COLO668 (cell line): ENCODE measurements around the gene MEIS1.
"Not testable (repeated sequence)": the region's sequence is repeated elsewhere in the genome, so short reads cannot be mapped to it uniquely, and the experiment has no call there.

Source experiments
- DNase-seq: peaks from one replicate; lab custom pipeline; 2025; ENCODE audit not compliant: unreplicated experiment; lab: John Stamatoyannopoulos, UW

The MEIS1 gene

GRCh38 chr2:66466433-66466832, 31.5 kb downstream of the MEIS1 start:
- DNase-seq, result no peak

DNA sequence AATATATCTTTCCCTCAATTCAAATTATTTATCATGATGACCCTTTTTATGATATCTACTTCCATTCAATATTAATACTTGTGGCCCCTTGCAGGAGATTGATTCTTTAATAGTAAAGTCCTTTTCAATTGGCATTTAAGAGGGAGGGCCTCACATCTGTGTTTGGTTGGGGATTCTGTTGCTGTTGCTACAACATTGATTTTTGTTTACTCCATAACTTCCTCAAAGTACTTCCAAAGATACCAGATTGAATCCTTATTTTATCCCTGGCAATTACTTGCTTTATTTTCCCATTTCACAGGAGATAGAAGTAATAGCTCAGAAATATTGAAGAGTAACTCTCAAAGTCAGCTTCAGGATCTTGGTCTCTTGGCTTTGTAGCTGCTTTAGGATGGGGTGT, 32.8 kb downstream of the MEIS1 start:
- no peak for DNase-seq

DNA sequence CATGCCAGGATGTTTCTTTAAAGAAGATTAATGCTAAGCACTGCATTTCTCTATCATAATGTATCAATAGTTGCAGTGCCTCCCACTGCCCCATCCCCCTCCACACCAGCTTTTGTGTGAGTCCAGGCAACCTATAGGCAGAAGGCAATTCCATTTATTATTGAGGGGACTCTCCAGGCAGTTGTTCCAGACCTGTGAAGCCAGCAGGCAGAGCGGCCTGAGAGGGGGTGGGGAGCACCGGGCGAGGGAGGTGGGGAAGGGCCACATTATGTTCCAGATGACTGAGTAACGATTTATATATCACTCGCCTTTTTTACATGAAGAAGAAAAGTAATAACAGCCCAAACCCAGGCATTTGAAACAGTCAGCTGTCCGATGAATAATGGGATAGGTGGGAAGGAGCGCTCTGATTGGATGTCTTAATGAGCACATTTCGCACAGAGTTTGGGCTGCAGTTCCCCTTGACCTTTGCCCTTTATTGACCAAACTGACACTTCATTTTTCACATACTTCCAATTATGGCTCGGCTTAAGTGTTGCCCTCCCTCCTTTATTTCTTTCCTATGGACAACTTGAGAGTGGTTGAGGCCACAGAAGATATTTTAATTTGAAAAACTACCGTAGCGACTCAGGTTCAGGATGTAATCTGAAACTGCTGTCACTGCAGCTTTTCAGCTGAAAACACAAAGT, 34.4 kb downstream of the MEIS1 start:
- no peak for DNase-seq

GRCh38 chr2:66470199-66470598, 35.3 kb downstream of the MEIS1 start:
- no peak for DNase-seq

DNA sequence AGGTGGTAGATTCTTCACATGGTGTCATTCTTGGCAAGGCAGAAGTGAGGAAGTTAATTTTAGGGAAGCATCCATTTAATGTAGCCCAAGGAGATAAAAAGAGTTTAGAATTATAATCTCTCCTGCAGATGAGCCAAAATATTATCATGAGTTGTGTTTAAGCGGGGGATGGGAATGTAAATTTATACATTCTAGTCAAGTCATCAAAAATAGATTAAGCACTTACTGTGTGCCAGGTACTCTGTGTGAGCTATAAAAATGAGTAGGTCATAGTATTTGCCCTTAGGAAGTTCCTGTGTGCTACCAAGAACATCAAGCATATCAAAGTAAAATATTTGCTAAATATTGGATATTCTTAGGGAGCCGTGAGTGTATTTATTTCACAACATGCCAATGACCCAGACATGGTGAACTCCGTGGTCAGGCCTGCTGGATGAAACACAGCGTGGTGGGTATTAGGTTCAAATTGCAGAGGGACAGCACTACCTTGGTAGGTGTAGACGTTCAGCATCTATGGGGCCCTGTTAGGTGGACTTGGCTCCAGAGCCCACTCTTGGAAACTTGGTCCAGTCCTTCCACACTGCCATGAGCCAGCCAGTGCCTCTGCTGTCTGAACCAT, 37.4 kb downstream of the MEIS1 start:
- no peak for DNase-seq

GRCh38 chr2:66477135-66477842, 42.4 kb downstream of the MEIS1 start:
- no peak for DNase-seq

DNA sequence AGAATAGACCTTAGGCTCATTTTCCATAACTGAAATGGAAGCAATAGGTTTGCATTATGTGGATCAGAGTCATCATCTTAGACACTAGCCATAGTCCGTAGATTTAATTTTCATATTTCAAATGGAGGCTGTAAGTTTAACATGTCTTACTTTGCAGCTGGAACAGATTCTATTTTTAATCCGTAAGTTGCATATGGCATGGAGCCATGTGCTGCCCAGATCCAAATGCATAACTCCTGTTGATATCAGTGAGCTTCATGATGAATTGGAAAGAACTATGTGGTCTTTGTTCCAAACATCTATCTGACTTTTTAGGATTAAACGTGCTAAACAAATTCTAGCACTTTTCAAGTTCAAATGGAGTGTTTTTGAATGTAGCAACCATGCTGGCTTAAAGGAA, 43.4 kb downstream of the MEIS1 start:
- DNase-seq, result no peak

- DNase-seq, result no peak
Measured at GRCh38 chr2:66478731-66479316, 43.9 kb downstream of the MEIS1 start.

DNA sequence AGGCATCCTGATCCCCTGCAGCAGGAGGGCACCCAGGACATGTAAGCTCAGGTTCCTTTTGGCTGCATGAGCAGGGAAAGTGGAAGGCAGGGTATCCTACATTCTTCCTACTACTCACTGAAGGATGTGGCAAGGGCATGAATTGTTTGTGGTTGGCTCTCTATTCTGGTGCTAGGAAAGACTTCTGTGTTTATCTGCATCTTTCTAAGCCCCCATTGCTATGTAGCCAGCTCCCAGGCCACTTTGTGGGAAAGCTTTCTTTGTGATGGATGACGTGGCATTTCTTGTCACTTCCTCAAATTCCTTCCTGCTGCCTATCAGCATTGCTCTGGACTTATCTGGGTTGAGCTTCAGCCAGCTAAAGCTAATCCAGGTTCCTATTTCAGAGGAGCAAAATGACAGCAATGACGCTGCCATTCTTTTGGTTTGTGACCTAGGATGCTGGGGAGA, 46.2 kb downstream of the MEIS1 start:
- DNase-seq, result no peak

DNA sequence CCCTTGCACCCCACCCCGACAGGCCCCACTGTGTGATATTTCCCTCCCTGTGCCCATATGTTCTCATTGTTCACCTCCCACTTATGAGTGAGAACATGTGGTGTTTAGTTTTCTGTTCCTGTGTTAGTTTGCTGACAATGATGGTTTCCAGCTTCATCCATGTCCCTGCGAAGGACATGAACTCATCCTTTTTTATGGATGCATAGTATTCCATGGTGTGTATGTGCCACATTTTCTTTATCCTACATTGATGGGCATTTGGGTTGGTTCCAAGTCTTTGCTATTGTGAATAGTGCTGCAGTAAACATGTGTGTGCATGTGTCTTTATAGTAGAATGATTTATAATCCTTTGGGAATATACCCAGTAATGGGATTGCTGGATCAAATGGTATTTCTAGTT, 50.3 kb downstream of the MEIS1 start:
- DNase-seq, result not testable (repeated sequence)

DNA sequence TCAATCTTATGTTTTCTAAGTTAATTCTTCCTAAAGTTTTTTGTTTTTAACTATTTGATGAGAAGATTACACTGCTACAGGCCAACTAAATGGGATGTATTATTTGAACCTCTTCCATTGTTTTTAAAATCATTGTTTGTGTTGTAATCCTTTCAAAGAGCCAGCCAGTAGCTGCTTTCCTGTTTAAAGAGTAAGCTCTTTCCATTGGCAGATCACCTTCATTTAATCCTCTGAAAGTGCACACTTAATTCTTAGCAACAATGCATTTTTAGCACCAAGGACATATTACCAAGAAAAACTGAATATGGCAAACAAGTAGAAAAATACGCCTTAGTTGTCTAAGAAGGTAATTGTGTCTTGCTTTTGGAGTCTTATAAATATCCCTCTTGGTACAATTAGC, 54.0 kb downstream of the MEIS1 start:
- no peak for DNase-seq

DNA sequence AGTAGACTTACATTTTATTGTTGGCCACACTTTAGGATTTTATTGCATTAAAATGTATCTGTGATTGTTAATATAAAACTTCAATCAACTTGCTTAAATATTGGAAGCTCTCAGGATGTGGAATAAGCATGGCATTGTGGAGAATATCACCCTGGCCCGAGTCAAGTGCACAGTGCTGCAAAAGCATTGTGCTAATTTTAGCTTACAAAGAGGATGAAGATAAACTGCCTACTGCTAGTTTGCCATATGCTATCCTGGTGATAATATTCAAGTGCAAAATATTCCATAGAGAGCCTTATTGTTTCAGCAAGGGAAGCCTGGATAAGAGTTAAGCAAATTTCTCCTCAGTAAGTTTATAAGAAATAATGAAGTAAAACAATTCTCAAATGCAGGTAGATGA, 54.5 kb downstream of the MEIS1 start:
- DNase-seq, result no peak

DNA sequence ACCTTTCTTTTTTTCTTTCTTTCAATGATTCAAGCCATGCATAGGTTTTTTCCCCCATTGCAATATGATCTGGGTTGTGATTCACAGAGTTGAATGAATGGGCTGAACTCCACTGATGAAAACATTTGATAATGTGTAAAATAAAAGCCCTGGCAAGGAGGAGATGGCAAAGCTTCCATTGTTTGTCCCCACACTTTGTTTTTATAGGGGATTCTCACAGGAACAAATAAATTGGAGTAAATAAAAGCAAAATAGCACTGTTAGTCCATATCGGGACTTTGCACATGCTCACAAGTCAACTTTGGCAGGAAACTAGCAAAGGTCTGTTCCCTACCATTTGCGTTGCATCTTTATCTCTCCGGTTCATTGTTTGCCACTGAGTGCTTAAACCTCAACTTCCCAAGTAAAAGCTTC, 55.7 kb downstream of the MEIS1 start:
- no peak for DNase-seq

DNA sequence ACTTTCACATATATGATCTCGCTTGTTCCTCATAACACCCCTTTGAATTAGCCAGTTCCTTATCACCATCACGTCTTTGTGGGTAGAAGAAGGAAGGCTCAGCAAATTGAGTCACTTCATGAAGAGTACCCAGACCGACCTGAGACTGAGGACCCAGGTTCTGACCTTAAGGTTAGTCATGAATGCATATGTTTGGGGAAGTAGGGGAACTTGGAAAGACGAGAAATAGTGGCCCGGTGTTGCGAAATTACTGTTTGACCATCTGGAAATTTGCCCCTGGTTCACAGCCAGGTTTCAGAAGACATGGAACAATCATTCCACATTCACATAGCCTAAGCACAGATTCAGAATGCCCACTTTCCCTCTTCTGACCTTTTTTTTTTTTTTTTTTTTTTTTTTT, 59.8 kb downstream of the MEIS1 start:
- no peak for DNase-seq

GRCh38 chr2:66495788-66496640, 61.1 kb downstream of the MEIS1 start:
- no peak for DNase-seq

DNA sequence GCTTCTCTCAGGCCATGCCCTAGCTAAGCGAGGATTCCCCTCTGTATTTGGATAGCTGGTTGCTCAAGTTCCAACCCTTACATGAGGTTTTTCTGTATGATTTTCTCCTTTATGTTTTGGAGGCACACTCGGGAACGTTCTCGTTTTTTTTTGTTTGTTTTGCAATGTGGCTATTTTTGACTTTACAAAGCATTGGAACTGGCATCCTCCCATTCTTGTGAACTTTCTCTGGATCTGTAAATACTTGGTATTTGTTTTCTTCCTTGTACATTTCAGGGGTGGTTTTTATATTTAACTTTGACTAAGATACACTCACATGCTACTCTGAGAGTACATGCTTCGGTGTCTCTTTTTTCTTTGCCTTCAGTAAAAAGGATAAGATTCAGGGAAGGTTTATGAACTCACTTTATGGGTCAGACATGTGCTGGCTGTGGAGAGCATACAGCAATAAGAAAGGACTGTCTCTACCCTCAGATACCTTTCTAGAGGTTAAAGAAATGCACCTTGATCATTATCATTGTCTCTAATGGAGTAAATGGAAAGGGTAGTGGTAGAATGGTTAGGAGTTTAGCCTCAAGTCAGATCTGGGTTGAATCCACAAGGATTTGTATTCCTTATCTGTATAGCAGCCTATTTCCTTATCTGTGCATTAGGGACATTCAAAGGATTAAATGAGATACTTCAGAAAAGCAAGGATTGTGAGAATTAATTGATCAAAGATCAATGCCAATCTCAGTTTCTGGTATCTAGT, 61.9 kb downstream of the MEIS1 start:
- DNase-seq, result no peak

DNA sequence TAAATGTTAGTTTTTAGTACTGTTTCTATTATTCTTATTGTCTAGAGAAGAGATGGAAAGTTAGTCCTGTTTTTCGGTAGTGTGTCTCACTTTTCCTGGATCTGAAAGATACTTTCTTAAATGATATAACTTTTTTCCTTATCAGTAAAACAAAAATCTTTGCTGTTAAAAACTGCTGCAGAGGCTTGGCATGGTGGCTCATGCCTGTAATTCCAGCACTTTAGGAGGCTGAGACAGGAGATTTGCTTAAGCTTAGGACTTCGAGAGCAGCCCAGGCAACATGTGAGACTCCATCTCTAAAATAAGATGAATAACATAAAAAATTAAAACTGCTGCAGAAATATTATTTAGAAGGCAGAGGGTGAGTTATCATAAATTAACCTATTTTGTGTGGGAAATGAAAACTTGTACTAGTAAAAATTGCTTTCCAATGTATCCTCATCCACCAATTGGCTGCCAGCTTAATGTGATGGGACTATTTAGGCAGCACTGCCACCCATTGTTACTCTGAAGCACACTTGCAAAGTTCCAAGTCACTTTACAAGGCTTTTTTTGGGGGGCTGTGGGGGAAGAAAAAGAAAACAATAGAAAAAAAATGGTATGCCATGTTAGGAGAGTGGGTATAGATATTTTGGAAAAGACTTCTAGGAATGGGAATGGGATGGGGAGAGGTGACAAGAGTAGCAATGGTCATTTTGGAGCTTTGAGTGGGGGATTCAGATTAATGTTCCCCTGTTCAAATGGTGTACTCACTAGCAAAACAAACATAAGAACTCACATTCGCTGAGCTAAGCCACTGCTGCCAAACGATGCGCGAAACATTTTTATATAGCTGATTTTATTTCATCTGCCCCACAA, 62.7 kb downstream of the MEIS1 start:
- DNase-seq, result no peak

DNA sequence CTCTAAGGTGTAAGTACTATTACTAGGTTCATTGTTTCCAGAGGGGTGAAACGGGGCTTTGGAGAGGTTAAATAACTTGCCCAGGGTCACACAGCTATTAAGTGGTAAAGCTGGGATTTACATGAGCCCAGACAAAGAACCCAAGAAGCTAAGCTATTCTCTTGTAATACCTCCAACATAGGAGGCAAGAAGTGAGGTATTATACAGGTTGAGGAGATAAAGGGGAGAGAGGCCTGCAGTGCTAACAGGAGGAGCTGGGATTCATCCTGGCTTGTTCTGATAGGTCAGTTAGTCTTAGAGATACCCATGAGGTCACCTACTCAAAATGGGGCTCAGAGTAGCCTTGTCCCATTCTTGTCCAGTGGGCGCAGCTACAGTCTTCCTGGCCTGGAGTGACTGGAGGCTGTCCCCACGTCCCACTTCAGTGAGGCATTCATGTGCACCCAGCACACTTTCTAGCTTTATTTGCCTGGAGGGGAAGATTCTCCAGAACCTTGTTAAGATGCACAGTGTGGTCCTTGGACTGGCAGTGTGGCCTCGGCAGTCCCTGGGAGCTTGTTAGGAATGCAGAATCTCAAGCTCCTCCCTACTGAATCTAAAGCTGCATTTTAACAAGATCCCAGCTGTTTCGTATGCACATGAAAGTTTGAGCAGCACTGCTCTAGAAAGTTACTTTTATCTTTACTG, 63.5 kb downstream of the MEIS1 start:
- DNase-seq, result no peak

GRCh38 chr2:66501267-66501666, 66.3 kb downstream of the MEIS1 start:
- no peak for DNase-seq
